GM12873 (cell line): ENCODE data around the gene TXNRD3.

ENCODE experiments used
- TF ChIP-seq, protein P1 (sequence below): IDR thresholded peaks from 2 replicates; pipeline ENCODE4 v1.5.1; 2012; ENCODE audit warnings: low read depth, mild to moderate bottlenecking, moderate library complexity, low read length, control low read depth; ENCODE audit not compliant: insufficient read depth; ENCODE audit errors: missing control alignments

Gene TXNRD3

GRCh38 chr3:126573492-126574117 is 81.3 kb downstream of the TXNRD3 start:
- TF ChIP-seq, protein P1, sequence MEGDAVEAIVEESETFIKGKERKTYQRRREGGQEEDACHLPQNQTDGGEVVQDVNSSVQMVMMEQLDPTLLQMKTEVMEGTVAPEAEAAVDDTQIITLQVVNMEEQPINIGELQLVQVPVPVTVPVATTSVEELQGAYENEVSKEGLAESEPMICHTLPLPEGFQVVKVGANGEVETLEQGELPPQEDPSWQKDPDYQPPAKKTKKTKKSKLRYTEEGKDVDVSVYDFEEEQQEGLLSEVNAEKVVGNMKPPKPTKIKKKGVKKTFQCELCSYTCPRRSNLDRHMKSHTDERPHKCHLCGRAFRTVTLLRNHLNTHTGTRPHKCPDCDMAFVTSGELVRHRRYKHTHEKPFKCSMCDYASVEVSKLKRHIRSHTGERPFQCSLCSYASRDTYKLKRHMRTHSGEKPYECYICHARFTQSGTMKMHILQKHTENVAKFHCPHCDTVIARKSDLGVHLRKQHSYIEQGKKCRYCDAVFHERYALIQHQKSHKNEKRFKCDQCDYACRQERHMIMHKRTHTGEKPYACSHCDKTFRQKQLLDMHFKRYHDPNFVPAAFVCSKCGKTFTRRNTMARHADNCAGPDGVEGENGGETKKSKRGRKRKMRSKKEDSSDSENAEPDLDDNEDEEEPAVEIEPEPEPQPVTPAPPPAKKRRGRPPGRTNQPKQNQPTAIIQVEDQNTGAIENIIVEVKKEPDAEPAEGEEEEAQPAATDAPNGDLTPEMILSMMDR, result no peak

- TF ChIP-seq, protein P1, result no peak
These were observed 83.8 kb downstream of the TXNRD3 start for GRCh38 chr3:126571078-126571477.

- TF ChIP-seq, protein P1, result no peak
These were observed 84.8 kb downstream of the TXNRD3 start for GRCh38 chr3:126570103-126570541.

- TF ChIP-seq, protein P1, result no peak
These were observed 85.4 kb downstream of the TXNRD3 start for GRCh38 chr3:126569390-126569975.

DNA sequence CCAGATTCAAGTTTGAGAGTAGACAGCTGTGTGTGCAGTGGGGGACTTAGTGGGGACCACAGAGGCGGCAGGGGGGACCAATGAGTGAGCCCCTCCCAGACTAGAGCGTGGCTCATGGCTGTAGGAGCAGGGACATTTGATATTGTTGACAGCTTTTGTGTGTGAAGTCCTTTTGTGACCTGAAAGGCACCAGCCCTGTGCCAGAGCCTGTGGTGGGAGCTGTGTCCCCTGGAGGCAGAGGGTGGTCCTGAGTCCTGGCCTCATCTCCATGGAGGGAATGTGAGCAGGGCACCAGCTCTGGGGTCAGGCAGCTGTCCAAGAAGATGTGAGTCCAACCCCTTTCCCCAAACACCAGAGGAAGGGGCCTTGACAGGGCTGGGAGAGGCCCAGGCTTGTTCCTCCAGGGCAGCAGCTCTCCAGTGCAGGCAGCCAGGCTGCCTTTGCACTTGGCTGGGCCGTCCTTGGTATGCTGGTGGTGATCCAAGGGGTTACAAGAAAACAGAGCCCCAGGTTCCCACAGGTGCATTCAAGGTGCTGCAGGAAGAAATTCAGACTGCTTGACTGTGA is 86.1 kb downstream of the TXNRD3 start:
- TF ChIP-seq, protein P1, result no peak

GRCh38 chr3:126567696-126568438 is 87.1 kb downstream of the TXNRD3 start:
- TF ChIP-seq, protein P1, result no peak

GRCh38 chr3:126562737-126563276 is 92.1 kb downstream of the TXNRD3 start:
- TF ChIP-seq, protein P1, result no peak
